ENCODE data around the gene DET1. TPM values are rescaled to one million over a fixed set of nuclear protein-coding genes. Genes with fewer than 3 reads are reported as not detected.
"Not testable (repeated sequence)": the region's sequence is repeated elsewhere in the genome, so short reads cannot be mapped to it uniquely, and the experiment has no call there.

DET1 gene
- total RNA-seq, 4 donors from 2014 or later = 1.8 to 11.1 (median 9.3) TPM

GRCh38 chr15:88469321-88469720, 77.2 kb downstream of the DET1 start:
- WGBS, 2 donors (ENCODE audit: low coverage in 1 of 2) = 90 to 94% methylated on average over 2 of the region's 2 CpGs
- intact Hi-C loops (cut with DNase I; ENCODE audit: low total_unique reads) (no loop called here), in situ Hi-C loops (cut with MboI; ENCODE audit: low pct_ligation_motif_present in 1 of 4, low pct_unique_long_range_greater_than_20kb in 1 of 4, low sequenced_read_pairs in 3 of 4) (no loop called here)
- Histone ChIP-seq H3K4me3 (no peak overlapping the region), H3K36me3 (peaks cover 0 to 16% (median 4%) of the 10 kb centered on the region in 4 donors), H3K27me3 (no peaks in the 10 kb centered on the region), H3K27ac (no peak overlapping the region), H3K4me1 (peaks cover 10 to 32% (median 23%) of the 10 kb centered on the region in 4 donors), H3K9me3 (no peaks in the 10 kb centered on the region)
- DNase-seq = no peak
- TF ChIP-seq EP300 (IDR thresholded peaks at IDR 0.05; ENCODE audit: low read depth) (no peak), POLR2A (IDR thresholded peaks at IDR 0.05) (no peak), POLR2AphosphoS5 (IDR thresholded peaks at IDR 0.05) (no peak), CTCF (IDR thresholded peaks at IDR 0.05) (no peak)

- WGBS, 2 donors (ENCODE audit: low coverage in 1 of 2) = 94% methylated on average over 10 of the region's 10 CpGs; no CpG with 5 or more reads in 1 of the 2 donors
- H3K4me1 ChIP-seq = peaks cover 10 to 32% (median 23%) of the 10 kb centered on the region in 4 donors
- H3K27me3 ChIP-seq; DNase-seq; H3K4me3 ChIP-seq; H3K9me3 ChIP-seq; in situ Hi-C loops (cut with MboI; ENCODE audit: low pct_ligation_motif_present in 1 of 4, low pct_unique_long_range_greater_than_20kb in 1 of 4, low sequenced_read_pairs in 3 of 4); H3K27ac ChIP-seq; intact Hi-C loops (cut with DNase I; ENCODE audit: low total_unique reads): not testable (repeated sequence)
- peaks cover 0 to 21% (median 7%) of the 10 kb centered on the region in 4 donors for H3K36me3 ChIP-seq
Measured at GRCh38 chr15:88468721-88469120, 77.8 kb downstream of the DET1 start.

GRCh38 chr15:88467935-88468528, 78.4 kb downstream of the DET1 start:
- Histone ChIP-seq H3K9me3 (no peaks in the 10 kb centered on the region), H3K36me3 (peaks cover 0 to 28% (median 7%) of the 10 kb centered on the region in 4 donors), H3K4me3 (peak overlapping the region; percentile 62 to 99 (median 67)), H3K27me3 (no peaks in the 10 kb centered on the region), H3K4me1 (peaks cover 10 to 32% (median 23%) of the 10 kb centered on the region in 4 donors), H3K27ac (peak overlapping the region; percentile 85 to 89 (median 86))
- WGBS, 2 donors (ENCODE audit: low coverage in 1 of 2) = 2 to 3% methylated on average over 7 to 17 of the region's 17 CpGs
- intact Hi-C loops (cut with DNase I; ENCODE audit: low total_unique reads) (no loop called here), in situ Hi-C loops (cut with MboI; ENCODE audit: low pct_ligation_motif_present in 1 of 4, low pct_unique_long_range_greater_than_20kb in 1 of 4, low sequenced_read_pairs in 3 of 4) (no loop called here)
- DNase-seq = no peak
- TF ChIP-seq EP300 (IDR thresholded peaks at IDR 0.05; ENCODE audit: low read depth) (no peak), POLR2AphosphoS5 (IDR thresholded peaks at IDR 0.05) (no peak), POLR2A (IDR thresholded peaks at IDR 0.05) (no peak), CTCF (IDR thresholded peaks at IDR 0.05) (no peak)

GRCh38 chr15:88467073-88467934, 79.2 kb downstream of the DET1 start, which contains the start of the genes MRPL46 and MRPS11:
Gene MRPL46, minus strand, starts transcription at chr15:88467388. Its CDS starts 11 bp downstream, at chr15:88467377.
Gene MRPS11, plus strand, starts transcription at chr15:88467708. Its CDS starts 10 bp downstream, at chr15:88467718.
- TF ChIP-seq EP300 (IDR thresholded peaks at IDR 0.05; ENCODE audit: low read depth) (no peak), POLR2AphosphoS5 (IDR thresholded peaks at IDR 0.05) (peak; percentile 57 to 73 (median 60)), CTCF (IDR thresholded peaks at IDR 0.05) (no peak), POLR2A (IDR thresholded peaks at IDR 0.05) (peak; percentile 61)
- peaks cover 0 to 30% (median 8%) of the 10 kb centered on the region in 4 donors for H3K36me3 ChIP-seq
- H3K4me1 ChIP-seq = peaks cover 10 to 32% (median 23%) of the 10 kb centered on the region in 4 donors
- peak within 1 kb of the TSS; percentile 85 to 89 (median 86) for H3K27ac ChIP-seq
- H3K27me3 ChIP-seq = no peaks in the 10 kb centered on the region
- DNase-seq = peak; percentile 91
- WGBS, 2 donors (ENCODE audit: low coverage in 1 of 2) = 0% methylated on average over 2 to 43 of the region's 55 CpGs
- in situ Hi-C loops (cut with MboI; ENCODE audit: low pct_ligation_motif_present in 1 of 4, low pct_unique_long_range_greater_than_20kb in 1 of 4, low sequenced_read_pairs in 3 of 4) = no loop called here
- intact Hi-C loops (cut with DNase I; ENCODE audit: low total_unique reads) = no loop called here
- H3K9me3 ChIP-seq = no peaks in the 10 kb centered on the region
- peak within 1 kb of the TSS; percentile 62 to 99 (median 67) for H3K4me3 ChIP-seq

Data from transverse colon (tissue), 4 donors.